Activated CD4-positive, CD25-positive, alpha-beta regulatory T cell treated with anti-CD3 and anti-CD28 coated beads, Interleukin-2, amount 50 U/mL, for 24 hours (primary cell): ENCODE results near the gene SYNCRIP.
"Not testable (repeated sequence)": the region's sequence is repeated elsewhere in the genome, so short reads cannot be mapped to it uniquely, and the experiment has no call there.

Source experiments
- ATAC-seq, 2 donors: fragments of 150-1000 bp; cut with Tn5 transposase; one replicate each; pipeline ENCODE4 v1.10.0; 2021; ENCODE audit warnings: mild to moderate bottlenecking in 1 of 2, moderate library complexity in 1 of 2

The SYNCRIP gene

DNA sequence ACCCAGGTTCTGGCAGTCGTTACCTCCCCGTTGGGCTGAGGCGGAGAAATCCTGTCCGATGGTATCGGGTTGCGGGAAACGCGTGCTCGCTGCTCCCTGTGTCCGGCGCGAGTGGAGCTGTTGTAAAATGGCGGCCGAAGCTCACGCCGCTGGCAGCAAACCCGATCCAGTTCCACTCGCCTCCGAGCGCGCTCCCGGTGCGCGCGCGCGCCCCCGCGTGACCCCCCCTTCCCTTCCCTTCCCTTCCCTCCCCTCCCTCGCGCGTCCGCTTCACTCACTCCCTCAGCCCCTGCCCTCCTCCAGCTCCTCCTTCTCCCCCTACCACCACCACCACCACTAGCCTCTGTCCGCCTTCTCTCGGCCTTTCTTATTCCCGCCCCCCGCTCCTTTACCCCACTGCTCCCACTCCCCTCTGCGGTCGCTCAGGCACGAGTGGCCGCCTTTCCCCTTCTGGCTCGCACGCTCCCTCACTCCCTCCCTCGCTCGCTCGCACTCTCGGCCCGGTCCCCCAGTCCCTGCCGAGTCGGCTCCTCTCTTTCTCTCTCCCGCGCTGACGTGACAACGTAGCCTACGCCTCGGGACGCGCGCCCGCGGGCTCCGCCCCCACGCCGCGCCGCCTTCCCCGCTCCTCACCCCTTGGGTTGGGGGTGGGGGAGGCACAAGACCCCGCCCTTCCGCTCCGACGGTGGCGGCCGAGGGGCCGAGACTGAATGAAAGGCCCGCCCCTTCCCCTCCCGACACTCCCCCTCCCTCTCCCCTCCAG is at the start of gene SYNCRIP:
TSS of gene SYNCRIP (minus strand) at position 113 of the 763 bp plus-strand sequence. CDS start 1,447 bp downstream, outside the sequence.
- peak; percentile 84 to 86 for ATAC-seq

DNA sequence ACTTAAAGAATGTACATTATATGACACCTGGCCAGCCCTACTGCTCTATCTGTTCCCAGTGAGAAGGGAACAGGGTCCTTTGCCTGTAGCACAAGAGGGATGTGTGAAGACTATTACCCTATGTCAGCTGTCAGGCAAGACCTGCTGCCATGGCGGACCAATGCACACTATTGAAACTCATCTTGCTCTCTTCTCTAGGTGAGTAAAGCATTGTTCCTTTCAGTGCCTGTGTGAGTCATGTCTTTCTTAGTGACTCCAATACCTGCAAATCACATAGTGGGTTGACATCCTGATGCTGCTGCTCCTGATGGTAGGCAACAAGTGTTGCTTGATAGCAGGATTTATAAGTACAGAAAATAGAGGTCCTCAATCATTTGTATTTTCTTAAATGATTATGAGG is 48.8 kb upstream of the SYNCRIP start:
- no peak for ATAC-seq

DNA sequence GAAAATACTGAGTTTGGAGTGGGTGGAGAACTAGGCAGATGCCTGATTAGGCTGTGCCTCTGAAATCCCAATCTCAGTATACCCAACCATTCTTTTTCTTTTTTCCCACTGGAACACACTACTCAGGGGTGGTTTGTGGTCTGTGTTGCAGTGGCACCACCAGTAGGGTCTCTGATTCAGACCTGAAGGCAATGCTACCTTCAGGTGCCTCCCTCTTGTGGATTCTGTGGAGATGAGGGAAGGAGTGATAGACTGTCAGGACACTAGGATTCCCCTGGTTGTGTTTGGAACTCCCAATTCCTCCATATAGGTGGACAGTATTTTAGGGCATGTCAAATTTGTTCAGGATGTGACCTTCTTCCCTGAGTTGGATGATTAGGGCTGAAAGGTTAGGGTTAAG is 47.4 kb upstream of the SYNCRIP start:
- no peak for ATAC-seq

DNA sequence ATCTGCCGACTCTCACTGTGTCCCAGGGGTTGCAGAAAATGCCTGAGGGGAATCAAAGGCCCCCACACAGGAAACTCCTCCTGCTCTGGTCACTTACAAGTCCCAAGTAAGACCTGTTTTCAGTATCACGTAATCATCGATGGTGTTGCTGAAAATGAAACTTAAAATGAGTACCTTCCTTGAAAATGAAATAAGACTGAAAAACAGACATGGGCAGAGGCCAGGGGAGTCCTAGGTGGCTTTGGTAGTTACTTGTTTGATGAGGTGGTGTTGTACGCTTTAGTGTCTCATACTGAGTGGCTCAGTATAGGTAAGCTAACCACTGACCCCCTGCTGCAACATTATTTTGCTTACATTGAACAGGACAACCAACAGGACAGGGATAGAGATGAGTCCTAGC is 43.0 kb upstream of the SYNCRIP start:
- peak; percentile 21 to 69 for ATAC-seq

DNA sequence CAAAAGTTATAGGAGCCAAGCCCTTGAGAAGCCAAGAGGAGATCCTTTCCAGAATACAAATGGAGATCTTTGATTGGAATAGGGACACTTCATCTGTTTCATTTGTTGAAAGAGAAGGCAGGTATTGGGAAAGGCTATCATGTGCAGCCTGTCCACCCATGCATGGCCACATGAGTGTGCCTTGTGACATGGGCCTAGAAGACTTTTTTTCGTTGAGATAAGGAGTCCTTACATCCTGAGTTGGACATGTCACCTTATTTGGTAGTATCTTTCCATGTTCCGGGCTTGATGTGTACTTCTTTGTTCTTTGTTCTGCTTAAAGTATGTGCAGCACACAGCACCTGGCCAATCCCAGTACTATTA is 42.1 kb upstream of the SYNCRIP start:
- no peak for ATAC-seq

DNA sequence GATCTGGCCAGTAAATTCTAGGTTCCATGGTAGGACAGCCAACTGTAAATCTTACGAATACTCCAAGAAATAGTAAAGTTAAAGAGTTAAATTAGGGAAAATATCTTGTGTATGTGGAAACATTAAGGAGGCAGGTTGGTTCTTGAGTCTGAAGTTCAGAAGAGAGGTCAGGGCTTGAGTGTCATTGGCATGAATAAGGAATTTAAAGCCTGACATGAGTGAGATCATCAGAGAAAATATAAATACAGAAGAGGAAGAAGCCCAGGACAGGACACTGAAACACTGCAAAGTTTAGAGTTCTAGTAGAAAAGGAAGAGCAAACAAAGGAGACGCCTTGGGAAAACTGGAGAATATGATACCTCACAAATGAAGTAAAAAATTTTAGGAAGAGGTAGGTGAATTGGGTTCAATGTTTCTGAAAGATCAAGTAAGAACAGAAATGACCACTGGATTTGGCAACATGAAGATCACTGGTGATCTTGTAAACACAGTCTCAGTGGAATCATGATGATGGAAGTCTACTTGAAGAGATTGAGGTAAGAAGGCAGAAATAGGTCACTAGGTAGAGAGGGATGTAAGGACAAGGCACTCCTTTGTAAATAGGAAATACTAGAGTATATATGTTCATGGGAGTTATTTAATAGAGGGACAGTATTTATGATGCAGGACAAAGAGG is 41.6 kb upstream of the SYNCRIP start:
- no peak for ATAC-seq

DNA sequence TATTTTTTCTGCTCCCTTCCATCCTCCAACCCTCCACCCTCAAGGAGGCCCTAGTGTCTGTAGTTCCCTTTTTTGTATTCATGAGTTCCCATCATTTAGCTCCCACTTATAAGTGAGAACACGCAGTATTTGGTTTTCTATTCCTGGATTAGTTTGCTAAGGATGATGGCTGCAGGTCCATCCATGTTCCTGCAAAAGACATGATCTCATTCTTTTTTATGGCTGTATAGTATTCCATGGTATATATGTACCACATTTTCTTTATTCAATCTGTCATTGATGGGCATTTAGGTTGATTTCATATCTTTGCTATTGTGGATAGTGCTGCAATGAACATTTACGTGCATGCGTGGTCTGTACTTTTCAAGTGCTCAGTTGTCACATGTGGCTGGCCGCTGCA is 39.2 kb upstream of the SYNCRIP start:
- ATAC-seq = not testable (repeated sequence)

GRCh38 chr6:85680388-85680787 is 37.7 kb upstream of the SYNCRIP start:
- no peak for ATAC-seq

DNA sequence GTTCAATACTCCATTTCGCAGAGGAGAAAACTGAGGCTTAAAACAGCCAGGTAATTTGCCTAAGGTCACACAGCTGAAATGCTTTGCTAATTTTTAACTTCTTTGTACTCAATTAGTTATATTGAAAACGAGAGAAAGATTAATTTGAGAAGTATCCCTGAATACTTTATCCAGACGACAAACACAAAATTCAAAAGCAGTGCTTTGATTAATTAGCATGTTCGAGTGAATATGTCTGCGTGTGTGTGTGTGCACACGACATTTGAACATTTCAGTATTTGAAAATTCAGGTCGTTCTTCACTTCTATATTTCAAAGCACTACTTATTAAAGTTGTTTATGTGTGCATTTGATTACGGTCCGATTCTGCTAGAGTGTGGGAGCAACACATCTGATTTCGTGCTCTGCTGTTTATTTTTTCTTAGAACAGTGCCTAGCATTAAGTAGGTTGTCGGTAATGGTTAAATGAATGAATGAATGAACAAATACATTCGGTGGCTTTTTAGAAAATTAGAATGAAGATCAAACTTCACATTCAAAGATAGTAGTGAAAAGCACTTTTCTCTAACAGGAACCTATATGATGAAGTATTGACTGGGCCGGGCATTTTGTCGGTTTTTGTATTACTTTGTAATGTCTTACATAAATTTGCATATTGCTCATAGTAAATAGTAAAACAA is 36.9 kb upstream of the SYNCRIP start:
- ATAC-seq = no peak

DNA sequence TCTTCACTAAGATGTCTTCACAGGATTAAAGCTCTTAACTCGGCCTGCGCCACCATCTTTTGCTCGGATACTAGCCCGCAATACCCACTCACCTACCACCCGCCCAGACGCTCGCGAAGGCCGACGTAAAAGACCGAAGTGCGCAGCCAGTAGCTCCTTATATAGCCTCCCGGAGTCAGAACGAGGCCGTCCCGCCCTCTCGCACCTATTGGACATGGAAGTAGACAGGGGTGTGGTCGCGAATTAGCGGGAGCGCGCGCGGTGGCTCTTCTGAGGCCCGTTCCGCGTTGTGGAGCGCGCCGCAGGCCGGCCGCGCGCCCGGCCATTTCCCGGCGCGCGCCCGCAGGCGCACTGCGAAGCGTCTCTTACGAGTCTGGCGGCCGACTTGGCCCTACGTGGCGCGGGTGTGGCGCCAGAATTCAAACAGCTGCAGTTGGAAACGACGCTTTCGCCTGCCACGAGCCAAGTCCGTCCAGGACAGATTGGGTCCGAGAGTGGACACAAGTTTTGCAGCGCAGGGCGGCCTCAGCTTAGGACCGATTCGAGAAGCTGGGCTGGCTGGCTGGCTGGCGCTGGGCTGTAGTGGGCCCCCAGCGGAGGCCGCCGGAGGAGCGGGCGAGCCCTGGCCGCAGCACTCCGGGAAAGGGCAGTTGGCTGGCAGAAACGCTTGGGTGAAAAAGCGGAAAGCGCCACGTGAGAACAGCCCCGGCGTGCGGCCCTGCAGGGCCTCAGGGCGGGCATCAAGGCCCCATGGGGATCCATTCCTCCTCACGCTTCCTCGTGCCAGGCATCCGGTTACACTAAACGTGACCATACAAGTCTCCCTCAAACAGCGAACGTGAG is 36.1 kb upstream of the SYNCRIP start:
- ATAC-seq = peak; percentile 91 to 93

- peak in 1 of 2 donors; percentile 0 for ATAC-seq
These were observed 35.4 kb upstream of the SYNCRIP start for GRCh38 chr6:85678026-85678601.

DNA sequence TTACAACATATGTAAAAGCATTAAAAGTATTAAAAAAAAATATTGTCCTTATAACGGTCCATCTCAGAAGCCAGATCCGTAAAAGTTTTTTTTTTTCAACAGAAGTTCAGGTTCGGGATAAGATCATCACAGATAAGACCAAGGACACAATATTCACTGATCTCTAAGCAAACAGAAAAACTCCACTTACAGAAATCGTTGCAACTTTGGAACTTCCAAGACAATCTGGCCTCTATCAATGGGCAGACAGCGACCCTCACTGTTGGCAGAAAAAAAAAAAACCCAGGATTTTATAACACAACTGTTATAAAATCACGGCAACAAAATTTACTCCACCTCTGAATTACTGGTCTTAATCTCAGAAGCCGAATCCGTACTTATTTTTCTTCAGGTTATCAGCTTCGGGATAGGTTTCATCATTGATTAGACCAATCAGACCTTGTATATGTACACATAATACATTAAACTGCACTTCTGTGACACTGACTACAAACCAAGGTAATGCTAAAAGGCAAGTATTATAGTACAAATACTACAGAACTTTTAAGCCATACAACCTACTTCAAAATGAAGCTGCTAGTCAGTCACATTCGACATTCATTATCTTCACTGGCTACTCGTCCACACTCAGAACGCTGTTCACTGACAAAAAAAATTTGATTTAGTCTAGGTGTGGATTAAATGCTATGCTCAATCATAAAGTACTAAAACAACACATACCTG is 34.7 kb upstream of the SYNCRIP start:
- no peak for ATAC-seq

GRCh38 chr6:85676086-85676729 is 33.5 kb upstream of the SYNCRIP start:
- no peak for ATAC-seq

- no peak for ATAC-seq
These were observed 32.5 kb upstream of the SYNCRIP start for GRCh38 chr6:85675030-85675819.

- ATAC-seq = no peak
These were observed 31.9 kb upstream of the SYNCRIP start for GRCh38 chr6:85674604-85675003.

- no peak for ATAC-seq
These were observed 30.8 kb upstream of the SYNCRIP start for GRCh38 chr6:85673198-85674139.

DNA sequence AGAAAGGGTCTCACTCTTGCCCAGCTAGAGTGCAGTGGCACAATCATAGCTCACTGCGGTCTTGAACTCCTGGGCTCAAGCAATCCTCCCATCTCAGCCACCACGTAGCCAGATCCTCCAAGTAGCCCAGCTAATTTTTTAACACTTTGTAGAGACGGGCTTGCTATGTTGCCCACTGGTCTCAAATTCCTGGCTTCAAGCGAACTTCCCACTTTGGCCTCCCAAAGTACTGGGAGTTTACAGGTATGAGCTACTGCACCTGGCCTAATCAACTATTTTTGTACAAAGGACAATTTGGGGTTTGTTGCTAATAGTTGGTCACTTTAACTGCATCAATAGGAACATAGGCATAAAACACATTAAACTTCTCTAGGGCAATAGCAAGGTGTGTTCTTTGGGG is 29.9 kb upstream of the SYNCRIP start:
- ATAC-seq = no peak

DNA sequence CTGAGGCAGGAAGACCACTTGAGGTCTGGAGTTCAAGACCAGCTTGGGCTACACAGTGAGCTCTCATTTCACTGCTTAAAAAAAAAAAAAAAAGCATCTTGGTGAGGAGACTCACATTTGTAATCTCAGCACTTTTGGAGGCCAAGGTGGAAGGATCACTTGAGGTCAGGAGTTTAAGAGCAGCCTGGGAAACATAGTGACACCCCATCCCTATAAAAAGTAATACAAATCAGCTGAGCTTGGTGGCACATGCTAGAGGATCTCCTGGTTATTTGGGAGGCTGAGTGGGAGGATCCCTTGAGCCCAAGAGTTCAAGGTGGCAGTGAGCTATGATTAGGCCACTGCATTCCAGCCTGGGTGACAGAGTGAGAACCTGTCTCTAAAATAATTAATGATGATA is 29.4 kb upstream of the SYNCRIP start:
- ATAC-seq = no peak

DNA sequence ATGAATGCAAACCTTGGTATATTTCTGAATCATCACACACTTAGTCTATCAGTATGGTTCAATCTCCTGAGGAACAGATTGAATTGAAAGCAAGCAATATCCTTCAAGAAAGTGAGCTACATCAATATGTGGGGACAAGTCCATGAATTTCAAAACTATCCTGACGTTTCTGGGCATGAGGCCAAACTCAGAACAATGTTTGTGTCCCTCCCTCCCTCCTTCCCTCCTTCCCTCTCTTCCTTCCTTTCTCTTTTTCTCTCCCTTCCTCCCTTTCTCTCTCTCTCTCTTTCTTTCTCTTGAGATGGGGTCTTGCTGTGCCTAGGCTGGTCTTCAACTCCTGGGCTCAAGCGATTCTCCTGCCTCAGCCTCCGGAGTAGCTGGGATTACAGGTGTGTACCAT is 27.9 kb upstream of the SYNCRIP start:
- no peak for ATAC-seq
